ENCODE results near the gene FANCC. TPM values are rescaled to one million over a fixed set of nuclear protein-coding genes. Genes with fewer than 3 reads are reported as not detected.

FANCC gene
- total and polyA plus RNA-seq, 2 experiments from 2014 or later = 5.0 to 5.3 TPM

- peak; percentile 34 for DNase-seq
- peaks cover 39% of the 10 kb centered on the region for H3K36me3 ChIP-seq (ENCODE audit: low read depth)
- peaks cover 56% of the 10 kb centered on the region for H3F3A ChIP-seq (ENCODE audit: insufficient read depth)
- in situ Hi-C loops (cut with MboI) = no loop called here
- TF ChIP-seq EZH2 (IDR thresholded peaks at IDR 0.05; ENCODE audit: insufficient read depth, poor library complexity, severe bottlenecking) (no peak), EZH2phosphoT487 (IDR thresholded peaks at IDR 0.05; ENCODE audit: insufficient read depth, low read depth) (no peak)
- peak overlapping the region; percentile 86 for H3K27ac ChIP-seq
- peaks cover 56% of the 10 kb centered on the region for H3K79me2 ChIP-seq (ENCODE audit: insufficient read depth)
- no peaks in the 10 kb centered on the region for H4K20me1 ChIP-seq (ENCODE audit: insufficient read depth)
- H3K9me2 ChIP-seq (ENCODE audit: insufficient read depth) = no peaks in the 10 kb centered on the region
- H3K4me3 ChIP-seq = no peak overlapping the region
- H3K9ac ChIP-seq = peak overlapping the region; percentile 18; the same call in 1 of the 2 replicates
- no peak overlapping the region for H2AFZ ChIP-seq
- H3K4me2 ChIP-seq (ENCODE audit: unreplicated experiment) = no peak overlapping the region
- H3K4me1 ChIP-seq (ENCODE audit: insufficient read depth) = peaks cover 45% of the 10 kb centered on the region
- no peaks in the 10 kb centered on the region for H3K9me3 ChIP-seq (ENCODE audit: low read depth)
- no peaks in the 10 kb centered on the region for H3K27me3 ChIP-seq (replicated peaks; ENCODE audit: insufficient read depth)
- WGBS, 2 experiments (ENCODE audit: low coverage in 1 of 2, low lambda C conversion rate in 2 of 2, missing lambda C conversion rate in 2 of 2) = 47 to 53% methylated on average over 19 to 22 of the region's 22 CpGs
Observed at GRCh38 chr9:95090023-95090791, 227.3 kb downstream of the FANCC start.

- Histone ChIP-seq H4K20me1 (ENCODE audit: insufficient read depth) (no peaks in the 10 kb centered on the region), H3K27me3 (replicated peaks; ENCODE audit: insufficient read depth) (no peaks in the 10 kb centered on the region), H3K27ac (peak overlapping the region; percentile 86), H3F3A (ENCODE audit: insufficient read depth) (peaks cover 55% of the 10 kb centered on the region), H3K9me3 (ENCODE audit: low read depth) (no peaks in the 10 kb centered on the region), H3K4me1 (ENCODE audit: insufficient read depth) (peaks cover 45% of the 10 kb centered on the region), H2AFZ (no peak overlapping the region), H3K4me2 (ENCODE audit: unreplicated experiment) (no peak overlapping the region), H3K4me3 (no peak overlapping the region), H3K36me3 (ENCODE audit: low read depth) (peaks cover 45% of the 10 kb centered on the region), H3K9me2 (ENCODE audit: insufficient read depth) (no peaks in the 10 kb centered on the region), H3K9ac (peak overlapping the region; percentile 18; the same call in 1 of the 2 replicates), H3K79me2 (ENCODE audit: insufficient read depth) (peaks cover 58% of the 10 kb centered on the region)
- WGBS, 2 experiments (ENCODE audit: low coverage in 1 of 2, low lambda C conversion rate in 2 of 2, missing lambda C conversion rate in 2 of 2) = 87 to 92% methylated on average over 16 of the region's 16 CpGs
- in situ Hi-C loops (cut with MboI) = no loop called here
- no peak for DNase-seq
- no peak for TF ChIP-seq EZH2phosphoT487 (IDR thresholded peaks at IDR 0.05; ENCODE audit: insufficient read depth, low read depth)
- TF ChIP-seq EZH2 (IDR thresholded peaks at IDR 0.05; ENCODE audit: insufficient read depth, poor library complexity, severe bottlenecking) = no peak
Observed at GRCh38 chr9:95089257-95090022, 228.1 kb downstream of the FANCC start.

GRCh38 chr9:95088421-95089161, 228.9 kb downstream of the FANCC start:
- no peaks in the 10 kb centered on the region for H3K9me3 ChIP-seq (ENCODE audit: low read depth)
- H2AFZ ChIP-seq = no peak overlapping the region
- H3K36me3 ChIP-seq (ENCODE audit: low read depth) = peaks cover 54% of the 10 kb centered on the region
- 88 to 90% methylated on average over 23 to 26 of the region's 26 CpGs for WGBS, 2 experiments (ENCODE audit: low coverage in 1 of 2, low lambda C conversion rate in 2 of 2, missing lambda C conversion rate in 2 of 2)
- H4K20me1 ChIP-seq (ENCODE audit: insufficient read depth) = 0 out of 2 replicates have a peak, but pooled peaks cover 3% of the 10 kb centered on the region
- DNase-seq = no peak
- no peaks in the 10 kb centered on the region for H3K27me3 ChIP-seq (replicated peaks; ENCODE audit: insufficient read depth)
- H3K4me3 ChIP-seq = no peak overlapping the region
- no peaks in the 10 kb centered on the region for H3K9me2 ChIP-seq (ENCODE audit: insufficient read depth)
- H3K27ac ChIP-seq = peak overlapping the region; percentile 86
- no peak overlapping the region for H3K4me2 ChIP-seq (ENCODE audit: unreplicated experiment)
- H3F3A ChIP-seq (ENCODE audit: insufficient read depth) = peaks cover 57% of the 10 kb centered on the region
- no peak for TF ChIP-seq EZH2 (IDR thresholded peaks at IDR 0.05; ENCODE audit: insufficient read depth, poor library complexity, severe bottlenecking)
- no peak for TF ChIP-seq EZH2phosphoT487 (IDR thresholded peaks at IDR 0.05; ENCODE audit: insufficient read depth, low read depth)
- no peak overlapping the region for H3K9ac ChIP-seq
- H3K79me2 ChIP-seq (ENCODE audit: insufficient read depth) = peaks cover 65% of the 10 kb centered on the region
- H3K4me1 ChIP-seq (ENCODE audit: insufficient read depth) = peaks cover 45% of the 10 kb centered on the region
- in situ Hi-C loops (cut with MboI) = no loop called here

GRCh38 chr9:95087659-95088242, 229.8 kb downstream of the FANCC start:
- H3K4me1 ChIP-seq (ENCODE audit: insufficient read depth) = peaks cover 39% of the 10 kb centered on the region
- H3K9ac ChIP-seq = no peak overlapping the region
- H3K9me2 ChIP-seq (ENCODE audit: insufficient read depth) = no peaks in the 10 kb centered on the region
- H3K27ac ChIP-seq = no peak overlapping the region
- peak; percentile 33 for DNase-seq
- H3F3A ChIP-seq (ENCODE audit: insufficient read depth) = peaks cover 49% of the 10 kb centered on the region
- 0 out of 2 replicates have a peak, but pooled peaks cover 3% of the 10 kb centered on the region for H4K20me1 ChIP-seq (ENCODE audit: insufficient read depth)
- H3K79me2 ChIP-seq (ENCODE audit: insufficient read depth) = peaks cover 71% of the 10 kb centered on the region
- H3K4me3 ChIP-seq = no peak overlapping the region
- 85 to 88% methylated on average over 9 of the region's 9 CpGs for WGBS, 2 experiments (ENCODE audit: low coverage in 1 of 2, low lambda C conversion rate in 2 of 2, missing lambda C conversion rate in 2 of 2)
- H3K4me2 ChIP-seq (ENCODE audit: unreplicated experiment) = no peak overlapping the region
- H2AFZ ChIP-seq = no peak overlapping the region
- peaks cover 62% of the 10 kb centered on the region for H3K36me3 ChIP-seq (ENCODE audit: low read depth)
- in situ Hi-C loops (cut with MboI) = no loop called here
- TF ChIP-seq EZH2phosphoT487 (IDR thresholded peaks at IDR 0.05; ENCODE audit: insufficient read depth, low read depth) (no peak), EZH2 (IDR thresholded peaks at IDR 0.05; ENCODE audit: insufficient read depth, poor library complexity, severe bottlenecking) (no peak)
- no peaks in the 10 kb centered on the region for H3K9me3 ChIP-seq (ENCODE audit: low read depth)
- H3K27me3 ChIP-seq (replicated peaks; ENCODE audit: insufficient read depth) = no peaks in the 10 kb centered on the region
